ENCODE data around the gene LSM2.

Gene LSM2

DNA sequence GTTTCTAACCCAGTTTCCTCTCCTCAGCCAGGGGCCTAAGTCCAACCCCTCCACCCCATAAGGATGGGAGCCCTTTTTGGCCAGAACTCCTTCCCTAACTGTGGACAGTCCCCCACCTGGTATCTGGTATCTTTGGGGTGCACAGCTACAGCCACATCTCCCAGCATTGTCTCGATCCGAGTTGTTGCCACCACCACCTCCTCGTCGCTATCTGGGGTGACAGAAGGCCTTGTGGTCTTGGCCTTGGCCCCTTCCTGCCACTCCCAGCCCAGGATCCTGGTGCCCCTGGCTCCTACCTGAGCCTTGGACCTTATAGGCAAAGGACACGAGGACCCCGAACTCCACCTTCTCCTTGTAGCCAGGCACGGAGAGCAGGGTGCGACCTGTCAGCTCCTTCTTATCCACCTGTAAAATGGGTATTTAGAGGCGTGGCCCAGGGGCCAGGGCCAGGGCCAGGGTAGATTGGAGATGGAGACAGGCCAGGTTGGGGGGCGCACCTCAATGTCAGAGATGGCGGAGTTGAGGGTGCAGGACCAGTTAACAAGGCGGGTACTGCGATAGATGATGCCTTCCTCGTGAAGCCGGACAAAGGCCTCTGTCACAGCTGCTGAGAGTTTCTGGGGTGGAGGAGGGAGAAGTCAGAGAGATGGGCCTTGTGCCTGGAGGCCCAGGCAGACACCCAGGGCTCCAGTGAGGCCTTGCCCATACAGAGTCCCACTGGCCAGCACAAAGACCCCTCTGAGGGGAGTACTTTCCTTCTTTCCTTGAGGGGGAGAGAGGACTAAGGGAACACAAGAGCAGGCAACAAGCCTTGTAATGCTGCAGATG is 22.5 kb downstream of the LSM2 start:
- no peak overlapping the region for H3K4me3 ChIP-seq (ENCODE audit: insufficient read depth, low read depth, low read length)
- WGBS, 2 experiments, result 95 to 97% methylated on average over 15 of the region's 15 CpGs
- H3K9me3 ChIP-seq (ENCODE audit: control insufficient read depth, low read length), result no peaks in the 10 kb centered on the region
- peaks cover 20% of the 10 kb centered on the region for H3K36me3 ChIP-seq (ENCODE audit: control insufficient read depth, insufficient read depth, low read length)
- H3K27me3 ChIP-seq (ENCODE audit: control insufficient read depth, insufficient read depth, low read length, poor library complexity, severe bottlenecking), result no peaks in the 10 kb centered on the region
- H3K27ac ChIP-seq (ENCODE audit: insufficient read depth, low read depth, low read length, poor library complexity, severe bottlenecking), result no peak overlapping the region
- no peaks in the 10 kb centered on the region for H3K4me1 ChIP-seq (ENCODE audit: control insufficient read depth, insufficient read depth, low read length)

DNA sequence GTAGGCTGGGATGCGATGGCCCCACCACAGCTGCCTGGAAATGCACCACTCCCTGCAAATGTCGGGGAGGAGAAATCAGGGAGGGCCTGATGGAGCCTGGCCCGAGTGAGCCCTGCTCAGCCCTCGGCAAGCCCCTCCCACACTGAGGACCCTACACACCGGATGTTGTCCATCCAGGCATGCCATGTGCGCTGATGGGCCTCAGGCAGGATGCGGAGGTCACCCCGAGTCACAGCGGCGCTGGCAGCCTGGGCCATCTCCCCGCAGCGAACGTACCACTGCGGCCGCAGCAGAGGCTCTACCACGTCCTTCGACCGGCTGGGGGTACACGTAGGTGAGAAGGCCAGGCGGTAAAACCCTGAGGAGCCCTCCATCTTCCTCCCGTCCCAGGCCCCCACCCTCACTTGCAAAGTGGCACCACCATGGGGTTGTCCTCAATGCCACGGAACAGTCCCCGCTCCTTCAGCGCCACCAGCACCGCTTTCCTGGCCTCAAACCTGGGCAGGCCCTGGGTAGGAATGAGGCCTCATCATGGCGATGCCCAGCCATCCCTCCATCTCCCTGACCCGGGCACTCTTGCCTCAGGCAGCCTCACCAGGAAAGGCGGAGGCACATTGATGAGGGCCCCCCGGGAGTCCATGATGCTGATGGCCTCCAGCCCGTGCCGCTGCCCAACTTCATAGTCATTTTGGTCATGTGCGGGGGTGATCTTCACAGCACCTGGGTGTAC is 24.5 kb downstream of the LSM2 start:
- H3K27ac ChIP-seq (ENCODE audit: insufficient read depth, low read depth, low read length, poor library complexity, severe bottlenecking), result no peak overlapping the region
- peaks cover 28% of the 10 kb centered on the region for H3K36me3 ChIP-seq (ENCODE audit: control insufficient read depth, insufficient read depth, low read length)
- no peaks in the 10 kb centered on the region for H3K4me1 ChIP-seq (ENCODE audit: control insufficient read depth, insufficient read depth, low read length)
- H3K4me3 ChIP-seq (ENCODE audit: insufficient read depth, low read depth, low read length), result no peak overlapping the region
- H3K9me3 ChIP-seq (ENCODE audit: control insufficient read depth, low read length), result no peaks in the 10 kb centered on the region
- WGBS, 2 experiments, result 96% methylated on average over 32 of the region's 32 CpGs
- no peaks in the 10 kb centered on the region for H3K27me3 ChIP-seq (ENCODE audit: control insufficient read depth, insufficient read depth, low read length, poor library complexity, severe bottlenecking)

DNA sequence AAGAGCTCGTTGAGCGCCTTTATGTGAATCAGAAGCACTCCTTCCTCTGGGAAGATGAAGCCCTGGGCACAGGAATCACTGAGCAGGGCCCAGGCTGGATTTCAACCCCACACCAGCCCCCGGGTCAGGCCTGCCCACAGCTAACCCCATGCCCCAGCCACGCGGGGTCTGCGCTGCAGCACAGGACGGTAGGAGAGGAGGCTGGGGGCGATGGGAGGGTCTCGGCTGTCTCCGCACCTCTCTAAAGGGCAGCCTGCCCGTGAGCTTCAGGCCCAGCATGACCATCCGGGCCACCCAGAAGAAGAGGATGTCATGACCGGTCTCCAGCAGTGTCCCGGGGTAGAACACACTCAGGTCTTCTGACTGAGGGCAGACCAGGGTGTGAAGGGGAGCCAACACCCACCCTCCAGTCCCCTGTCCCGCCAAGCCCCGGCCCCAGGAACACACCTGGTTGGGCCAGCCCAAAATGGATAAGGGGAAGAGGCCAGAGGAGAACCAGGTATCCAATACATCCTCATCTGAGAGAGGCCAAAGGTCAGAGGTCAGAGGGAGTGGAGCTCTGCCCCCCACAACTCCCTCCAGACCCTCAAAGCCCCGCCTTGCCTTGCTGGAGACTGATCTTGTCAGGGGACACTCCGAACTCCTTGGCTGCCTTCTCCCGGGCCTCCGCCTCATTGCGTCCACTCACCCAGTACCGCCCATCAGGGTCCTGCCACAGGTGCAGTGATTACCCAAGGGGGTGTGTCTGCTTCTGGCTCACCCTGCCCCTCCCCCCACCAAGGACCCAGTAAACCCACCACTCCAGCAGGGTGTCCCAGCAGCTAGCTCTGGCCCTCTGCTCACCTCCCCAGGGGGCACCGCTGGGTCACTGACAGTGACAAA is 25.3 kb downstream of the LSM2 start:
- no peaks in the 10 kb centered on the region for H3K27me3 ChIP-seq (ENCODE audit: control insufficient read depth, insufficient read depth, low read length, poor library complexity, severe bottlenecking)
- H3K27ac ChIP-seq (ENCODE audit: insufficient read depth, low read depth, low read length, poor library complexity, severe bottlenecking), result no peak overlapping the region
- H3K9me3 ChIP-seq (ENCODE audit: control insufficient read depth, low read length), result no peaks in the 10 kb centered on the region
- H3K4me3 ChIP-seq (ENCODE audit: insufficient read depth, low read depth, low read length), result no peak overlapping the region
- WGBS, 2 experiments, result 95% methylated on average over 23 of the region's 23 CpGs
- peaks cover 6% of the 10 kb centered on the region for H3K4me1 ChIP-seq (ENCODE audit: control insufficient read depth, insufficient read depth, low read length)
- H3K36me3 ChIP-seq (ENCODE audit: control insufficient read depth, insufficient read depth, low read length), result peaks cover 28% of the 10 kb centered on the region

DNA sequence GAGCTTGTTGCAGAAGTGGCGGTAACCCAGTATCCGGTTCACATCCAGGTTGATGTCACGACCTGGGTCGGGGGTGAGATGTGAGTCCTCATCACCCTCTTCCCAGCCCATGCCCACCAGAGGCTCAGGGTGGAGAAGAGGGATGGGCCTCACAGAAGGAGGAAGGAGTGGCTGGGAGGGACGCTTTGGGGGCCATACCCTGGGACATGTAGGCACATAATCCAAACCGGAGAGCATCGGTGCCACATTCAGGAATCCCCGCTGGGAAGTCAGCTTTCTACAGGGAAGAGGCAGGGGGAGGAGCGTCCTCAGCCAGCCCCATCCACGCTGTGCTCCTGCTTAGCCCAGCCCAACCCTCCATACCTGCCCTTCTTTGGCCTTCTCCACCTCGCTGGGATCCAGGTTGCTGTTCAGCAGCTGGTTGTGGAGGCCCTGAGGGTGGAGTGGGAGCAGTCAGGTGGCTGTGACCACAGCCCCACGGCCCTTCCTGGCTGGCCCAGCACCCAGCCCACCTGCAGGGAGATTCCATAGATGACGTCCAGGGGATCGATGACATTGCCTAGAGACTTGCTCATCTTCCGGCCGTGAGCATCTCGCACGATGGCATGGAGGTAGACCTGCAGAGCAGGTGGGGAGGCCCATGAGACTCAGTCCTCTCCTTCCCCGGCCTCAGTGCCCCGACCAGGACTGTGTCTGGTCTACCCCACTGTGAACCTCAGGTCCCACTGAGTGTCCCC is 26.1 kb downstream of the LSM2 start:
- Histone ChIP-seq H3K9me3 (ENCODE audit: control insufficient read depth, low read length) (no peaks in the 10 kb centered on the region), H3K27ac (ENCODE audit: insufficient read depth, low read depth, low read length, poor library complexity, severe bottlenecking) (no peak overlapping the region), H3K27me3 (ENCODE audit: control insufficient read depth, insufficient read depth, low read length, poor library complexity, severe bottlenecking) (no peaks in the 10 kb centered on the region), H3K36me3 (ENCODE audit: control insufficient read depth, insufficient read depth, low read length) (peaks cover 28% of the 10 kb centered on the region), H3K4me3 (ENCODE audit: insufficient read depth, low read depth, low read length) (no peak overlapping the region), H3K4me1 (ENCODE audit: control insufficient read depth, insufficient read depth, low read length) (peaks cover 6% of the 10 kb centered on the region)
- 95 to 96% methylated on average over 20 of the region's 20 CpGs for WGBS, 2 experiments

DNA sequence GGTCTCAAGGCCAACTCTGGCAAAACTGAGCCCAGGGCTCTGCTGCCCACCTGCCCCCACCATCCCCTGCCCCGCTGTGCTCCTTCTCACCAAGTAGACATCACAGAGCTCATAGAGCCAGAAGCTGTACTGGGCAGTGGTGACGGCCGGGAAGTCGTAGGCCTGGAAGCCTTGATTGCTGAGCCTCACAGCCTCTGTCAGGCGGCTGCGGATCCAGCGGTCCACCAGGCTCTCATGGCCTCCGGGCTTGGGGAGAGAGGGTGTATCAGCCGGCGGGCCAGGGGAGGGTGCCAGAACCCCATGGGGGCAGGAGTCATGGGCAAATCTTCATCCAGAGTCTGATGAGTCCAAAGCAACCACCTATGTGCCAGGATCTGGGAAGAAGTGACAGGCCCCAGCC is 26.9 kb downstream of the LSM2 start:
- no peaks in the 10 kb centered on the region for H3K27me3 ChIP-seq (ENCODE audit: control insufficient read depth, insufficient read depth, low read length, poor library complexity, severe bottlenecking)
- WGBS, 2 experiments, result 96 to 97% methylated on average over 10 of the region's 10 CpGs
- no peak overlapping the region for H3K27ac ChIP-seq (ENCODE audit: insufficient read depth, low read depth, low read length, poor library complexity, severe bottlenecking)
- peaks cover 6% of the 10 kb centered on the region for H3K4me1 ChIP-seq (ENCODE audit: control insufficient read depth, insufficient read depth, low read length)
- H3K9me3 ChIP-seq (ENCODE audit: control insufficient read depth, low read length), result no peaks in the 10 kb centered on the region
- no peak overlapping the region for H3K4me3 ChIP-seq (ENCODE audit: insufficient read depth, low read depth, low read length)
- peaks cover 28% of the 10 kb centered on the region for H3K36me3 ChIP-seq (ENCODE audit: control insufficient read depth, insufficient read depth, low read length)

DNA sequence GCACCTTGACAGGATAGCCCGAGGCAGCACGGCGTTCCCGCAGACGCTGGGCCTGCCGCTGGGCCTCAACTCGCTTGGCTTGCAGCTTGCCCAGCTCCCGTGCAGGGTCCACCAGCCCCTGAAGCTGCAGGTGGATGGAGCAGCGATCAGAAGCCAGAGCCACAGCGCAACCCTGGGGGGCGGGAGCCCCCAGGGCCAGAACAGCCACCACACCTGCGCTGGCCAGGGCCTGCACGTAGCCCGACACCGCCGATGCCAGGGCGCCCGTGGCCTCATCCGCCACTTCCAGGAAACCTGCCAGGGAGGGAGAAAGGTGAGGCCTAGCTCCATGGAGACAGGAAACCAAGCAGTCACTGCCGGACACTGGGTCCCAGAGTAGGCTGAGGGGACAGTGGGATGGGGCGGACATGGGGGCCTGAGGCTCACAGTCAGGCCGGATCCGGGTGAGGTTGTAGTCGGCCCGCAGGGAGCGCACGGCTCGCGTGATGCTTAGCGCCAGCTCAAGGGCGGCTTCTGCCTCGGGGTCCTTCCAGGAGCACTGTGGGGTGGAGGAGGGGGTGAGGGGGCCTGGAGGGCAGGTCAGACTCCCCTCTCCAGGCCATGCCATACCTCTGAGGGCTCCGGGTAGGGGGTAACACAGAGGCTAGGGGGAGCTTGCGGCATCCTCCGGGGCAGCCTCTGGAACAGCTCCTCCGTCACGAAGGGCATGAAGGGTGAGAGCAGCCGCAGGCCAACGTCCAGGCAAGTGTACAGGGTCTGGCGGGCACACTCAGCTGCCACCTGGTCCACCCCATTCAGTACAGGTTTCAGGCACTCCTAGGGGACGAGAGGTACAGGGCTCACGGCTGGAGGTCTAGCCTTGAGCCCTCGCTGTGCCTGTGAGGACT is 27.5 kb downstream of the LSM2 start:
- Histone ChIP-seq H3K9me3 (ENCODE audit: control insufficient read depth, low read length) (no peaks in the 10 kb centered on the region), H3K27ac (ENCODE audit: insufficient read depth, low read depth, low read length, poor library complexity, severe bottlenecking) (no peak overlapping the region), H3K4me3 (ENCODE audit: insufficient read depth, low read depth, low read length) (no peak overlapping the region), H3K4me1 (ENCODE audit: control insufficient read depth, insufficient read depth, low read length) (peaks cover 6% of the 10 kb centered on the region), H3K27me3 (ENCODE audit: control insufficient read depth, insufficient read depth, low read length, poor library complexity, severe bottlenecking) (no peaks in the 10 kb centered on the region), H3K36me3 (ENCODE audit: control insufficient read depth, insufficient read depth, low read length) (peaks cover 28% of the 10 kb centered on the region)
- WGBS, 2 experiments, result 96% methylated on average over 43 of the region's 43 CpGs

DNA sequence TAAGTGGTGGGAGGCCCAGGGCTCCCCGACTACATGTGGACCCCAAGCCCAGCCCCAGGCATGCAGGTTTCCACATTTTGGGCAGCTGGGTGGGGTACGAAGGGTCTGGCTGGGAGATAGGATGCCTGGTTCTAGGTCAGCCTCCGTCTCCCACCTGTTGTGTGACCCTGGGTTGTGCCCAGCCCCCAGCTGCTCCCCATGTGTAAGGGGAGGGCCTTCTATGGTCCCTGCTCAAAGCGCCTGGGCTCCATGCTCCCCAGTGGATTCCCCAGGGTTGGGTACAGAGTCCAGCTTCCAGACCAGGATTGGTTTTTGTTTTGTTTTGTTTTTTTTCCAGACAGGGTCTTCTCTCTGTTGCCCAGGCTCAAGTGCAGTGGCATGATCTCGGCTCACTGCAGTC is 28.6 kb downstream of the LSM2 start:
- 93 to 97% methylated on average over 5 of the region's 5 CpGs for WGBS, 2 experiments
- no peak overlapping the region for H3K27ac ChIP-seq (ENCODE audit: insufficient read depth, low read depth, low read length, poor library complexity, severe bottlenecking)
- H3K27me3 ChIP-seq (ENCODE audit: control insufficient read depth, insufficient read depth, low read length, poor library complexity, severe bottlenecking), result no peaks in the 10 kb centered on the region
- no peak overlapping the region for H3K4me3 ChIP-seq (ENCODE audit: insufficient read depth, low read depth, low read length)
- peaks cover 6% of the 10 kb centered on the region for H3K4me1 ChIP-seq (ENCODE audit: control insufficient read depth, insufficient read depth, low read length)
- peaks cover 28% of the 10 kb centered on the region for H3K36me3 ChIP-seq (ENCODE audit: control insufficient read depth, insufficient read depth, low read length)
- no peaks in the 10 kb centered on the region for H3K9me3 ChIP-seq (ENCODE audit: control insufficient read depth, low read length)

DNA sequence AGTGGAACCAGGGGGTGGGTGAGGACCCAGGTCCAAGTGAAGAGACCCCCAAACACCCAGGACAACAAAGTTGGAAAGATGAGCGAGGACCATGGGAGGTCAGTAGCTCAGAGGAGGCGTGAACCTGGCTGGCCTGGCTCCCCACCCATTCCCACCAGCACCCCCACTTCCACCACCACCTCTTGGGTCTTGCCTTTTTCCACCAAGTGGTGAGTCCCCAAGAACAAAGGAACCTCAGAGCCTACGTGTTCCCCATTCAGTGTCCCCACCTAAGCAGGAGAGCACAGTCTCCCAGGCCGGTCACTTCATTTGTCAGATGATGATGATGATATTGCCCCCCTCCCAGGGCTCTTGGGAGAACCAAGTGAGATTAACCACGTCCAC is 29.1 kb downstream of the LSM2 start:
- H3K4me1 ChIP-seq (ENCODE audit: control insufficient read depth, insufficient read depth, low read length), result peaks cover 6% of the 10 kb centered on the region
- no peak overlapping the region for H3K4me3 ChIP-seq (ENCODE audit: insufficient read depth, low read depth, low read length)
- H3K36me3 ChIP-seq (ENCODE audit: control insufficient read depth, insufficient read depth, low read length), result peaks cover 26% of the 10 kb centered on the region
- WGBS, 2 experiments, result 89 to 94% methylated on average over 5 of the region's 5 CpGs
- H3K9me3 ChIP-seq (ENCODE audit: control insufficient read depth, low read length), result no peaks in the 10 kb centered on the region
- H3K27ac ChIP-seq (ENCODE audit: insufficient read depth, low read depth, low read length, poor library complexity, severe bottlenecking), result no peak overlapping the region
- H3K27me3 ChIP-seq (ENCODE audit: control insufficient read depth, insufficient read depth, low read length, poor library complexity, severe bottlenecking), result no peaks in the 10 kb centered on the region

All from ectodermal cell (in vitro differentiated cells).